Gastroesophageal sphincter (tissue), 3 donors: ENCODE data around the gene TSSK2.

Experiments
- CTCF ChIP-seq, 4 experiments: fragments of 200-600 bp in 2 of 4; fragments of 450-650 bp in 2 of 4; sonication (generic) in 1 of 4; IDR thresholded peaks; one replicate each; pipeline ENCODE4 v1.5.1; 2017 to 2019; ENCODE audit warnings: antibody characterized with exemption in 4 of 4, mild to moderate bottlenecking in 2 of 4, moderate library complexity in 2 of 4
- POLR2A ChIP-seq, 2 donors: fragments of 450-650 bp; IDR thresholded peaks; one replicate each; pipeline ENCODE4 v1.6.1; 2017; ENCODE audit warnings: antibody characterized with exemption in 2 of 2, mild to moderate bottlenecking in 2 of 2, moderate library complexity in 1 of 2
- POLR2AphosphoS5 ChIP-seq: sonication (generic); formaldehyde crosslinking; IDR thresholded peaks from one replicate; pipeline ENCODE4 v1.6.1; 2017; ENCODE audit warnings: antibody characterized with exemption

GRCh38 chr22:19120829-19121630 lies 10.1 kb upstream of the TSSK2 start:
- TF ChIP-seq POLR2AphosphoS5 (no peak), CTCF (IDR thresholded peaks at IDR 0.05) (no peak), POLR2A (IDR thresholded peaks at IDR 0.05) (no peak)
